SKM-1 (cell line): ENCODE results near the gene CYTH1.
A peak's percentile ranks its signal among the peaks of the same experiment; 100 is the strongest.
"Not testable (repeated sequence)": the region's sequence is repeated elsewhere in the genome, so short reads cannot be mapped to it uniquely, and the experiment has no call there.

Experiments used
- DNase-seq: peaks from one replicate; lab custom pipeline; 2025; ENCODE audit not compliant: unreplicated experiment; lab: John Stamatoyannopoulos, UW

CYTH1 gene

GRCh38 chr17:78763561-78763960 is 18.5 kb downstream of the CYTH1 start:
- no peak for DNase-seq

GRCh38 chr17:78761789-78762406 is 20.2 kb downstream of the CYTH1 start:
- no peak for DNase-seq

GRCh38 chr17:78759969-78760352 is 22.1 kb downstream of the CYTH1 start:
- DNase-seq: no peak

GRCh38 chr17:78759203-78759968 is 22.7 kb downstream of the CYTH1 start:
- peak; percentile 72 for DNase-seq

- DNase-seq: no peak
Measured at GRCh38 chr17:78753316-78754250, 28.5 kb downstream of the CYTH1 start.

GRCh38 chr17:78751447-78752161 is 30.5 kb downstream of the CYTH1 start:
- DNase-seq: no peak

GRCh38 chr17:78751000-78751399 is 31.1 kb downstream of the CYTH1 start:
- not testable (repeated sequence) for DNase-seq

GRCh38 chr17:78748730-78749317 is 33.2 kb downstream of the CYTH1 start:
- peak; percentile 90 for DNase-seq

GRCh38 chr17:78748048-78748729 is 33.9 kb downstream of the CYTH1 start:
- no peak for DNase-seq

GRCh38 chr17:78747488-78747887 is 34.6 kb downstream of the CYTH1 start:
- no peak for DNase-seq

GRCh38 chr17:78746949-78747269 is 35.2 kb downstream of the CYTH1 start:
- DNase-seq: no peak

- DNase-seq: no peak
Measured at GRCh38 chr17:78746263-78746948, 35.7 kb downstream of the CYTH1 start.

- DNase-seq: no peak
Measured at GRCh38 chr17:78745407-78746088, 36.5 kb downstream of the CYTH1 start.

- DNase-seq: no peak
Measured at GRCh38 chr17:78742901-78743300, 39.2 kb downstream of the CYTH1 start.

- no peak for DNase-seq
Measured at GRCh38 chr17:78741644-78742284, 40.3 kb downstream of the CYTH1 start.

GRCh38 chr17:78739331-78739931 is 42.6 kb downstream of the CYTH1 start:
- DNase-seq: peak; percentile 48

GRCh38 chr17:78738698-78739097 is 43.4 kb downstream of the CYTH1 start:
- no peak for DNase-seq

GRCh38 chr17:78738278-78738677 is 43.8 kb downstream of the CYTH1 start:
- no peak for DNase-seq
